GM19467 (cell line): Measurements from ENCODE around the gene NPSR1.

Experiments used
- ATAC-seq: cut with Tn5 transposase; IDR thresholded peaks from one replicate; pipeline ENCODE4 v1.9.1; 2021; ENCODE audit warnings: mild to moderate bottlenecking, moderate library complexity; ENCODE audit not compliant: unreplicated experiment

The NPSR1 gene

DNA sequence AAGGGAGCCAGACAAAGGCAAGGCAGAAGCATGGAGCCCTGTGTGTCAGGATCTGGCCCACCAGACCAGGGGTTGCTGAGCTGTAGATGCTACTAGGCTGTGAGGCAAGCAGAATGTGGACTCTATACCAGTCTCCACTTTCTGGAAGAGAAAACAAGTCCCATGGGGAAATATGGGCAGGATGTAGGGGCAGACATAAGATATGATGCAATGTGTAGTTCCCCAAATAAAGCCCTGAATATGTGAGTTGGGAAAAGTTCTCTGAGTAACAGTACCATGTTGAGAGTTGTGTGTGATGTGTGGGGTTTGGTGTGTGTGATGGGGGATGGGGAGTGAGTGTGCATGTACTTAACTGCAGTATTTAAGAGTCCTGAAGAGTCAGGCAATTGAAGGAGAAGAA lies 62.3 kb downstream of the NPSR1 start:
- ATAC-seq: no peak

- no peak for ATAC-seq
These were observed 65.3 kb downstream of the NPSR1 start for GRCh38 chr7:34723338-34723737.

DNA sequence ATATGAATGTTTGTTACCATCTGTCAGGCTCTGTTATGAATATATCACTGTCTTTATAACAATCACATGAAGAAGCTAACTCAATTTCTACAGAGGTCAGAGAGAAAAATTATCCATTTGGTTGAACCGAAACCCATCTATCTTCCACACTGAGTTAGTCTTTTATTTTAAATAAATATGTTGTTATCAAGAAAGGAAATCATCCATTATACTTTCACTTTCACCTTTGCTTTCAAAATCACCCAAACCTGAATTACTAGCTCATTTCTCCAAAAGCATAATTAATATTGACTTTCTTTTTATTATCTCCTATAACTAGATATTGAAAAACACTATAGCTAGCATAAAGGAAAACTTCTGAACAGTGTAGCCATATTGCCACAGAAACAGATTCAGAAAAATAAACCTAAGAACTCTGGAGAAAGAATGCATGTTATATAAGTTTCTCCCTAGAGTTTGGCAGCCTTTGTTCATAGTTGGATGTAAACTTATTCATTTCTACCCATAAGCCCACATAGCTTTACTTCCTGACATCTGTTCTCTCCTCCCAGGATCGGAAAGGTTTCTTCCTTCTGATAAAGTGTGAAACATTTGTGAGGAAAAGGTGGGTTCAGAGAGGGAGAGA lies 66.0 kb downstream of the NPSR1 start:
- ATAC-seq: no peak

- ATAC-seq: no peak
These were observed 68.2 kb downstream of the NPSR1 start for GRCh38 chr7:34726221-34726620.

DNA sequence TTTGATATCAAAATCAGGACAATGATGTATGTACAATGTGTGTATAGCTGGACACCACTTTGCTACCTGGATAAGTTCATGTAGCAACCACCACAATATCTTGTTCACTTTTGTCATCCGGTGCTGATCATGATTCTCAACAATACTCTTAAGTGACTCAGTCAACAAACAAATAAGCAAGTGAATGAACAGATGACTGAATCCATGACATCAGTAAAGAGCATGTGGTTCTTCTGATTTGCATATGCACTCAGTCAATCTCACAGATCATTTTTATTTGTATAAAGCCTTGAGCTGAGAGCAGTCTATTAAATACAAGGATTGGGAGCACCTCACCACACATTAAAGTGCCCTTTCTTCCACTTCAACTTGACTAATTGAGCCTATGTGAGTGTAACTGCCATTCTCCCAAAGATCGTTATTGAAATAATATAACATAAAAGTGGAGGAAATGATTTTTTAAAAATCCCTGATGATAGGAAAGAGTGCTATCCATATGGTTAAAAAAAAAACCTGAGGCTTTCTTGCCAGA lies 69.5 kb downstream of the NPSR1 start:
- ATAC-seq: no peak

GRCh38 chr7:34728156-34728555 lies 70.1 kb downstream of the NPSR1 start:
- no peak for ATAC-seq

- peak; percentile 53 for ATAC-seq
These were observed 76.8 kb downstream of the NPSR1 start for GRCh38 chr7:34734771-34735170.

DNA sequence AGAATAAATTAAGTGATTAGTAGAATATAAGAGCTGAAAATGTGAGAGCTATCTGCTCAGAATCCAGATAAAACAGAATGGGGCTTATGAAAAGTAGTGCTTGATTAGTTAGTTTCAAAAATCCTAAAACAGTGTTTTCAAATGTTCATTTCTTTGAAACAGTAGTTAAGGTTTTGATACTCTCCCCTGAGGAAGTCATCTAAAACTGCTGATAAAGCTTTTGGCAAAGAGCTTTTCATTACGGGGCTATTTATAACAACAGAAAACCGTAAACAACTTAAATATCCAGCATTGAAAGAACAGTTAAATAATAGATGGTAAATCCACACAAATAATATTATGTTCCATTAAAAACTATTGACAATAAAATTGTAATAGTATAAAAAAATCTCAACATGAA lies 77.5 kb downstream of the NPSR1 start:
- ATAC-seq: no peak

DNA sequence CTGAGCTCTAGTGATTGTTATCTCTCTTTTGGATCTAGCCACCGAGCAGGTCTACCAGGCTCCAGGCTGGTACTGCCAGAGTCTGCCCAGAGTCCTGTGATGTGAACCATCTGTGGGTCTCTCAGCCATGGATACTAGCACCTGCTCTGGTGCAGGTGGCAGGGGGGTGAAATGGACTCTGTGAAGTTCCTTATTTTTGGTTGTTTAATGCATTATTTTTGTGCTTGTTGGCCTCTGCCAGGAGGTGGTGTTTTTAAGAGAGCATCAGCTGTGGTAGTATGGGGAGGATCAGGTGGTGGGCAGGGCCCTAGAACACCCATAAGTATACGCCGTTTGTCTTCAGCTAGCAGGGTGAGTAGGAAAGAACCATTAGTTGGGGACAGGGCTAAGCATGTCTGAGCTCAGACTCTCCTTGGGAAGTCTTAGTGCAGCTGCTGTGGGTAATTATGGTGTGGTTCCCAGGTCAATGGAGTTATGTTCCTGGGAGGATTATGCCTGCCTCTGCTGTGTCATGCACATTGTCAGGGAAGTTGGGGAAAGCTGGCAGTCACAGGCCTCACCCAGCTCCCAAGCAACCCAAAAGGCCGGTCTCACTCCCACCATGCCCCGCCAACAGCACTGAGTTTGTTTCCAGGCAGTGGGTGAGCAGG lies 81.8 kb downstream of the NPSR1 start:
- no peak for ATAC-seq

- ATAC-seq: no peak
These were observed 82.8 kb downstream of the NPSR1 start for GRCh38 chr7:34740840-34741239.

DNA sequence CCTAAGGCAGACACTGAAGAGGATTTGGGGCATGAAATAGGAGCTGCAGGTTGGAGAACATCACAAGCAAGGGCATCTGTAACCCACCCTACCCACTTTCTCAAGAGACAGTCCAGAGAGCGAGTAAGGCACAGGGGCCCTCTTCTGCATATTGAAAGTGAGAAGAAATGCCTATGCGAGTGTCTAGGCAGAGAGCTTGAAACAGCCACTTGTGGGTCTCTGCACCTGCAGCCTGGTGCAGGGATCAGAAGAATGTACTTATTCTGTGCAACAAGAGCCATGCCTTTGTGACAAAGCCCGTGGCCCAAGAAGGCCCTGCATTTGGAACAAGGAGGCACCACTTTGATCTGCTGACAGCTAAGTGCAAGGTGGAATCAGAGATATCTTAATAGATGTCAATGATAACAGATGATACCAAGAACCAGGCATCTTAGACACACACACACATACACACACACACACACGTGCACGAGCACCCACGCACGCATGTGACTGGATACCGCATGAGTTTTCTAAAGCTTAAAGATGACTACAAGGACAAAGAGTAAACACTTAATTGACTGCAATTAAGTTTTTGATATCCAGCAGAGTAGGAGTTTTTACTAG lies 89.3 kb downstream of the NPSR1 start:
- peak; percentile 40 for ATAC-seq

- no peak for ATAC-seq
These were observed 90.1 kb downstream of the NPSR1 start for GRCh38 chr7:34747867-34748727.

DNA sequence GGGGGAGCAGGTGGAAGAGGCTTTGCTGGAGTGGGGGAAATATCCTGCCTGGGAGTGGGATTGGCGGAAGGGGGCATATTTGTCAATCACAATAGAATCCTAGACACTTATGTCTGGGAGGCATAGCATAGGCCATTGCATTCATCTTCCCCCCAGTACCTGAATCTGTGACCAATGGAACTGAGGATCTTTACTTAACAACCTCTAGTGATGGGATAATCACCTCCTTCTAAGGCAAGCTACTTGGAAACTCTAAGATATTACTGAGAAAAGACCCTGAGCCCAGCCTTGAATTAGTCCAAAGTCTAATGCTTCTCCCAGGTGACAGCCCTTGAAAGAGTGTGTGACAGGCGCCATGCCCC lies 90.7 kb downstream of the NPSR1 start:
- no peak for ATAC-seq

GRCh38 chr7:34749446-34749845 lies 91.4 kb downstream of the NPSR1 start:
- ATAC-seq: no peak

DNA sequence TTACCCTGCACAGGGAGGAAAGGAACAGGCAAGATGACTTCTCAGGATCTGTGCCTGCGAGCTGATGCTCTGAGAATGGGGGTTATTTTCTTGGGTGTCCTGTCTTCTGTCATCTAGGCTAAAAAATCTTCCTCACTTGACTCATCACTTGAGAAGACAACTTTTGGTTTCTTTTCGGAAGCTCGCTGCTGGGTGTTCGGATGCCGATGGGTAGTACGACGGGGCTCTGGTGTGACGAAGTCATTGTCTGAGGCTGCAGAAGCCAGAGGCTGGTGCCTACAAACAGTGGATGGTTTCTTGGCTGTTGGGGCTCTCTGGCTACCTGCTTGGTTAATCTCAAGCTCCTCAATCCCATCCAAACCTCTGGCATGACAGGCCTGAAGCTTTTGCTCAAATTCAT lies 92.2 kb downstream of the NPSR1 start:
- ATAC-seq: no peak

- no peak for ATAC-seq
These were observed 92.6 kb downstream of the NPSR1 start for GRCh38 chr7:34750636-34751035.

GRCh38 chr7:34751725-34752643 lies 94.0 kb downstream of the NPSR1 start:
- no peak for ATAC-seq

GRCh38 chr7:34752929-34753328 lies 94.9 kb downstream of the NPSR1 start:
- no peak for ATAC-seq

DNA sequence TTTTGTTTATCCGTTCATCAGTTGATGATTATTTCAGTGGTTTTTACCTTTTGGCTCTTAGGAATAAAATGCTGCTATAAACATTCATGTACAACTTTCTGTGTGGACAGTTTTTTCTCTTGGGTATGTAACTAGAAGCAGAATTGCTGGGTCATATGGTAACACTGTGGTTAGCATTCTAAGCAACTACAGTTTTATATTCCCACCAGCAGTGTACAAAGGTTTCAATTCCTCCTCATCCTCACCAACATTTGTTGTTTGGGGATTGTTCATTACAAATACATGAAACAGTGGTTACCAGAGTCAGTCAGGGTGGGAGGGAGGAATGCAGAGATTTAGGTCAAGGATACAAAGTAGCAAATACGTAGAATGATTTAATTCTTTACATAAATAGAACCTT lies 97.0 kb downstream of the NPSR1 start:
- no peak for ATAC-seq

- no peak for ATAC-seq
These were observed 98.0 kb downstream of the NPSR1 start for GRCh38 chr7:34756025-34756437.
